Ishikawa (cell line): ENCODE measurements around the gene PAK1IP1.

Source experiments
- CEBPB ChIP-seq: IDR thresholded peaks from 2 replicates; pipeline ENCODE4 v1.6.1; 2012
- CREB1 ChIP-seq: IDR thresholded peaks from 2 replicates; pipeline ENCODE4 v1.6.1; 2012; ENCODE audit warnings: low read depth
- EGR1 ChIP-seq: IDR thresholded peaks from 2 replicates; pipeline ENCODE4 v1.6.1; 2012
- EP300 ChIP-seq: IDR thresholded peaks from 2 replicates; pipeline ENCODE4 v1.6.1; 2012; ENCODE audit warnings: borderline replicate concordance
- FOXM1 ChIP-seq: IDR thresholded peaks from 2 replicates; pipeline ENCODE4 v1.6.1; 2012; ENCODE audit warnings: low read depth, borderline replicate concordance
- MAX ChIP-seq: IDR thresholded peaks from 2 replicates; pipeline ENCODE4 v1.6.1; 2012
- NFIC ChIP-seq: IDR thresholded peaks from 2 replicates; pipeline ENCODE4 v1.6.1; 2012
- RAD21 ChIP-seq: IDR thresholded peaks from 2 replicates; pipeline ENCODE4 v1.6.1; 2012; ENCODE audit warnings: low read depth
- REST ChIP-seq: IDR thresholded peaks from 2 replicates; pipeline ENCODE4 v1.6.1; 2012; ENCODE audit warnings: low read depth, mild to moderate bottlenecking
- TAF1 ChIP-seq: IDR thresholded peaks from 2 replicates; pipeline ENCODE4 v1.6.1; 2012; ENCODE audit warnings: low read depth, mild to moderate bottlenecking
- TCF12 ChIP-seq: IDR thresholded peaks from 2 replicates; pipeline ENCODE4 v1.6.1; 2012; ENCODE audit warnings: low read depth
- TEAD4 ChIP-seq: IDR thresholded peaks from 2 replicates; pipeline ENCODE4 v1.6.1; 2012
- USF1 ChIP-seq: IDR thresholded peaks from 2 replicates; pipeline ENCODE4 v1.6.1; 2012
- YY1 ChIP-seq: IDR thresholded peaks from 2 replicates; pipeline ENCODE4 v1.6.1; 2012; ENCODE audit warnings: low read depth
- ZBTB7A ChIP-seq: IDR thresholded peaks from 2 replicates; pipeline ENCODE4 v1.6.1; 2012; ENCODE audit warnings: low read depth

PAK1IP1 gene

GRCh38 chr6:10690651-10691445, 3.9 kb upstream of the PAK1IP1 start:
- no peak for TF ChIP-seq USF1
- TF ChIP-seq REST, result no peak
- TF ChIP-seq NFIC, result no peak
- TF ChIP-seq CEBPB, result no peak
- no peak for TF ChIP-seq EP300
- no peak for TF ChIP-seq EGR1
- TF ChIP-seq YY1, result no peak
- TF ChIP-seq TCF12, result no peak
- TF ChIP-seq RAD21, result no peak
- TF ChIP-seq TAF1, result no peak

- TF ChIP-seq RAD21 (no peak), USF1 (no peak)
Observed at GRCh38 chr6:10692965-10693538, 1.7 kb upstream of the PAK1IP1 start.

GRCh38 chr6:10695086-10695657, 400 bp downstream of the PAK1IP1 start:
- TF ChIP-seq RAD21, result no peak
- no peak for TF ChIP-seq EGR1
- no peak for TF ChIP-seq REST
- TF ChIP-seq FOXM1, result no peak
- TF ChIP-seq TAF1, result no peak; the same call in 1 of the 2 replicates
- TF ChIP-seq NFIC, result no peak
- no peak for TF ChIP-seq CEBPB
- no peak for TF ChIP-seq TEAD4
- TF ChIP-seq USF1, result no peak
- no peak for TF ChIP-seq CREB1
- TF ChIP-seq EP300, result no peak
- TF ChIP-seq ZBTB7A, result no peak
- TF ChIP-seq MAX, result no peak
- TF ChIP-seq TCF12, result no peak
- TF ChIP-seq YY1, result no peak

GRCh38 chr6:10696655-10697054, 1.9 kb downstream of the PAK1IP1 start:
- no peak for TF ChIP-seq CREB1
- no peak for TF ChIP-seq TEAD4
- TF ChIP-seq TCF12, result no peak

GRCh38 chr6:10713962-10714361, 19.2 kb downstream of the PAK1IP1 start:
- TF ChIP-seq TEAD4, result no peak

GRCh38 chr6:10719296-10719963, 24.7 kb downstream of the PAK1IP1 start:
- no peak for TF ChIP-seq CREB1
- no peak for TF ChIP-seq TEAD4
- TF ChIP-seq USF1, result no peak
- no peak for TF ChIP-seq TCF12
- TF ChIP-seq NFIC, result no peak
- no peak for TF ChIP-seq EGR1
- no peak for TF ChIP-seq TAF1
- no peak for TF ChIP-seq YY1
- TF ChIP-seq REST, result no peak
- TF ChIP-seq RAD21, result no peak
- no peak for TF ChIP-seq EP300
- TF ChIP-seq CEBPB, result no peak
- TF ChIP-seq ZBTB7A, result no peak
- no peak for TF ChIP-seq FOXM1
- no peak for TF ChIP-seq MAX
